Trophoblast cell (in vitro differentiated cells and primary cell): ENCODE measurements around the gene PIWIL4.
A peak's percentile ranks its signal among the peaks of the same experiment; 100 is the strongest.

Experiments
- DNase-seq, 2 donors: peaks; one replicate each; pipeline ENCODE4 v3.0.0-alpha.2; 2016
- H2AFZ ChIP-seq: 2 replicates; pipeline ENCODE4 v1.6.1; 2013; ENCODE audit warnings: low read length, moderate library complexity, mild to moderate bottlenecking; ENCODE audit not compliant: insufficient read depth, poor library complexity
- H2AK5ac ChIP-seq: 2 replicates; pipeline ENCODE4 v1.6.1; 2013; ENCODE audit warnings: mild to moderate bottlenecking, low read length
- H2BK120ac ChIP-seq: 2 replicates; pipeline ENCODE4 v1.6.1; 2013; ENCODE audit warnings: low read length, mild to moderate bottlenecking, moderate library complexity; ENCODE audit not compliant: insufficient read depth, poor library complexity
- H2BK12ac ChIP-seq: 2 replicates; pipeline ENCODE4 v1.6.1; 2013; ENCODE audit warnings: mild to moderate bottlenecking, low read length, moderate library complexity
- H2BK5ac ChIP-seq: 2 replicates; pipeline ENCODE4 v1.6.1; 2013; ENCODE audit warnings: low read length, low read depth, moderate library complexity, mild to moderate bottlenecking; ENCODE audit not compliant: poor library complexity
- H3K14ac ChIP-seq: 2 replicates; pipeline ENCODE4 v1.6.1; 2013; ENCODE audit warnings: mild to moderate bottlenecking, low read length
- H3K18ac ChIP-seq: 2 replicates; pipeline ENCODE4 v1.6.1; 2013; ENCODE audit warnings: mild to moderate bottlenecking, low read length
- H3K23ac ChIP-seq: 2 replicates; pipeline ENCODE4 v1.6.1; 2013; ENCODE audit warnings: low read length
- H3K27ac ChIP-seq: 2 replicates; pipeline ENCODE4 v1.5.1; 2013; ENCODE audit warnings: low read depth, mild to moderate bottlenecking, inconsistent platforms, low read length, moderate library complexity
- H3K27me3 ChIP-seq: 2 replicates; pipeline ENCODE4 v1.6.1; 2013; ENCODE audit warnings: inconsistent platforms, mild to moderate bottlenecking, low read length, moderate library complexity; ENCODE audit not compliant: insufficient read depth
- H3K36me3 ChIP-seq, 2 experiments: 1 replicate in 1 of 2; 2 replicates in 1 of 2; pipeline ENCODE4 v1.6.1; 2013; ENCODE audit warnings: low read length in 2 of 2, mild to moderate bottlenecking in 2 of 2, moderate library complexity in 1 of 2; ENCODE audit not compliant: insufficient read depth in 2 of 2, control insufficient read depth in 1 of 2
- H3K4ac ChIP-seq: 2 replicates; pipeline ENCODE4 v1.6.1; 2013; ENCODE audit warnings: low read depth, mild to moderate bottlenecking, low read length, moderate library complexity
- H3K4me1 ChIP-seq, 2 experiments: 1 replicate in 1 of 2; 2 replicates in 1 of 2; pipeline ENCODE4 v1.6.1; 2013; ENCODE audit warnings: low read length in 2 of 2, mild to moderate bottlenecking in 2 of 2, moderate library complexity in 1 of 2; ENCODE audit not compliant: insufficient read depth in 2 of 2, control insufficient read depth in 1 of 2
- H3K4me2 ChIP-seq: 2 replicates; pipeline ENCODE4 v1.6.1; 2013; ENCODE audit warnings: inconsistent platforms, mild to moderate bottlenecking, low read length, moderate library complexity
- H3K4me3 ChIP-seq: 2 replicates; pipeline ENCODE4 v1.5.1; 2013; ENCODE audit warnings: mild to moderate bottlenecking, low read depth, low read length, inconsistent platforms
- H3K79me1 ChIP-seq: one replicate; pipeline ENCODE4 v1.6.1; 2013; ENCODE audit warnings: low read length
- H3K79me2 ChIP-seq: 2 replicates; pipeline ENCODE4 v1.6.1; 2013; ENCODE audit warnings: low read length, mild to moderate bottlenecking; ENCODE audit not compliant: control insufficient read depth, insufficient read depth, poor library complexity
- H3K9ac ChIP-seq: 2 replicates; pipeline ENCODE4 v1.6.1; 2013; ENCODE audit warnings: mild to moderate bottlenecking, low read length
- H3K9me3 ChIP-seq: 2 replicates; pipeline ENCODE4 v1.6.1; 2013; ENCODE audit warnings: low read depth, mild to moderate bottlenecking, control low read depth, inconsistent platforms, low read length; ENCODE audit not compliant: insufficient read depth
- H4K12ac ChIP-seq: 2 replicates; pipeline ENCODE4 v1.6.1; 2013; ENCODE audit warnings: low read depth, mild to moderate bottlenecking, low read length, moderate library complexity
- H4K8ac ChIP-seq: 2 replicates; pipeline ENCODE4 v1.6.1; 2013; ENCODE audit warnings: low read depth, mild to moderate bottlenecking, low read length, moderate library complexity
- H4K91ac ChIP-seq: one replicate; pipeline ENCODE4 v1.6.1; 2013; ENCODE audit warnings: low read depth, mild to moderate bottlenecking, low read length, moderate library complexity
- WGBS: extraction: QIAGEN DNeasy Blood & Tissue Kit; methylation state at CpG from one replicate; pipeline ENCODE4 v1.1.7; 2013; ENCODE audit warnings: missing lambda C conversion rate; ENCODE audit not compliant: insufficient read length, insufficient coverage; ENCODE audit errors: extremely low coverage; 5-methylcytosine and 5-hydroxymethylcytosine counted together

PIWIL4 gene

GRCh38 chr11:94545264-94546161 is 21.7 kb upstream of the PIWIL4 start:
- Histone ChIP-seq H3K23ac (no peak overlapping the region), H3K18ac (peak overlapping the region; percentile 76), H3K27me3 (no peaks in the 10 kb centered on the region), H3K27ac (no peak overlapping the region), H3K36me3 (no peaks in the 10 kb centered on the region), H3K9me3 (no peaks in the 10 kb centered on the region), H4K12ac (peak overlapping the region; percentile 5), H2BK120ac (peak overlapping the region; percentile 30), H4K91ac (peak overlapping the region; percentile 92), H2AFZ (peak overlapping the region; percentile 37), H2BK12ac (peak overlapping the region; percentile 37), H2BK5ac (no peak overlapping the region), H2AK5ac (peak overlapping the region; percentile 25), H3K79me2 (peaks cover 18% of the 10 kb centered on the region), H4K8ac (peak overlapping the region; percentile 88), H3K14ac (peak overlapping the region; percentile 83), H3K4ac (peak overlapping the region; percentile 71), H3K4me2 (peak overlapping the region; percentile 89), H3K79me1 (peaks cover 17% of the 10 kb centered on the region), H3K4me1 (peaks cover 11 to 21% of the 10 kb centered on the region in 2 experiments), H3K9ac (peak overlapping the region; percentile 6), H3K4me3 (peak overlapping the region; percentile 84)
- no CpG with 5 or more reads among the region's 54 CpGs for WGBS
- peak; percentile 52 to 66 for DNase-seq

- Histone ChIP-seq H2BK12ac (no peak overlapping the region), H2BK120ac (no peak overlapping the region), H3K79me2 (peaks cover 18% of the 10 kb centered on the region), H2AK5ac (no peak overlapping the region), H3K14ac (no peak overlapping the region), H3K18ac (no peak overlapping the region), H3K79me1 (peaks cover 17% of the 10 kb centered on the region), H2AFZ (no peak overlapping the region), H3K27me3 (no peaks in the 10 kb centered on the region), H3K4me3 (no peak overlapping the region), H3K36me3 (no peaks in the 10 kb centered on the region), H4K91ac (no peak overlapping the region), H4K8ac (no peak overlapping the region), H3K27ac (no peak overlapping the region), H2BK5ac (no peak overlapping the region), H3K4ac (no peak overlapping the region), H3K23ac (no peak overlapping the region), H3K4me2 (peak overlapping the region; percentile 89), H3K9ac (no peak overlapping the region), H3K9me3 (no peaks in the 10 kb centered on the region), H3K4me1 (peaks cover 11 to 21% of the 10 kb centered on the region in 2 experiments), H4K12ac (no peak overlapping the region)
- DNase-seq: no peak
- WGBS: no CpG with 5 or more reads among the region's 2 CpGs
Observed at GRCh38 chr11:94546162-94546470, 21.1 kb upstream of the PIWIL4 start.

- Histone ChIP-seq H2AK5ac (no peak overlapping the region), H3K27me3 (no peaks in the 10 kb centered on the region), H3K36me3 (no peaks in the 10 kb centered on the region), H3K79me1 (peaks cover 17% of the 10 kb centered on the region), H3K18ac (no peak overlapping the region), H2BK120ac (no peak overlapping the region), H3K14ac (no peak overlapping the region), H3K23ac (no peak overlapping the region), H3K9ac (no peak overlapping the region), H3K79me2 (peaks cover 18% of the 10 kb centered on the region), H3K4me3 (no peak overlapping the region), H3K9me3 (no peaks in the 10 kb centered on the region), H2BK5ac (no peak overlapping the region), H4K91ac (no peak overlapping the region), H3K27ac (no peak overlapping the region), H4K8ac (no peak overlapping the region), H4K12ac (no peak overlapping the region), H3K4me1 (peaks cover 11 to 21% of the 10 kb centered on the region in 2 experiments), H2BK12ac (no peak overlapping the region), H3K4ac (peak overlapping the region; percentile 15), H2AFZ (no peak overlapping the region), H3K4me2 (peak overlapping the region; percentile 24)
- DNase-seq: no peak
- no CpG with 5 or more reads among the region's 1 CpG for WGBS
Observed at GRCh38 chr11:94546886-94547285, 20.3 kb upstream of the PIWIL4 start.

GRCh38 chr11:94549146-94549545 is 18.0 kb upstream of the PIWIL4 start:
- Histone ChIP-seq H3K4ac (no peak overlapping the region), H3K79me1 (peaks cover 10% of the 10 kb centered on the region), H4K91ac (no peak overlapping the region), H3K18ac (no peak overlapping the region), H3K4me1 (peaks cover 8 to 21% of the 10 kb centered on the region in 2 experiments), H3K9me3 (no peaks in the 10 kb centered on the region), H3K27me3 (no peaks in the 10 kb centered on the region), H2AFZ (no peak overlapping the region), H3K14ac (no peak overlapping the region), H3K9ac (no peak overlapping the region), H2BK12ac (no peak overlapping the region), H2BK120ac (no peak overlapping the region), H2BK5ac (no peak overlapping the region), H4K8ac (no peak overlapping the region), H3K36me3 (no peaks in the 10 kb centered on the region), H3K4me2 (no peak overlapping the region), H2AK5ac (no peak overlapping the region), H3K79me2 (peaks cover 13% of the 10 kb centered on the region), H3K4me3 (no peak overlapping the region), H3K27ac (no peak overlapping the region), H4K12ac (no peak overlapping the region), H3K23ac (no peak overlapping the region)
- DNase-seq: peak in 1 of 2 donors; percentile 38
- no CpG with 5 or more reads among the region's 5 CpGs for whole genome bisulfite sequencing
